HepG2 (cell line): Measurements from ENCODE around the gene GATM. TPM values are rescaled to one million over a fixed set of nuclear protein-coding genes. Genes with fewer than 3 reads are reported as not detected.

Experiments
- ATAC-seq: fragments of 200-7000 bp; cut with Tn5 transposase; 3 replicates; pipeline ENCODE4 v1.9.1; 2020; ENCODE audit warnings: mild to moderate bottlenecking, moderate library complexity
- BruUV-seq: library from RNA; stranded (reverse); fragments of 400-500 nt; replicated peaks from 2 replicates; lab custom pipeline; 2021; lab: Mats Ljungman, UMichigan
- CTCF ChIA-PET: fragments of 300-600 bp; formaldehyde crosslinking; extraction: SDS; loops from one replicate; lab custom pipeline; 2021; ENCODE audit warnings: low total read pairs, inconsistent platforms, low intra/inter-chr PET ratio; lab: Yijun Ruan, JAX
- POLR2A ChIA-PET: fragments of 350-600 bp; sonication (Branson Sonifier 250); formaldehyde crosslinking; loops from one replicate; lab custom pipeline; 2020; ENCODE audit warnings: antibody characterized with exemption, inconsistent platforms; lab: Yijun Ruan, JAX
- DNase-seq: peaks from one replicate; pipeline ENCODE4 v3.0.0-alpha.2; 2015; ENCODE audit warnings: low spot score
- FAIRE-seq: peaks from 3 replicates; lab custom pipeline; 2011; peaks lifted over from hg19 to GRCh38; lab: Jason Lieb, UNC
- H2AFZ ChIP-seq: one replicate; pipeline ENCODE4 v1.6.1; 2011; ENCODE audit warnings: low read length, inconsistent platforms
- H3K27ac ChIP-seq: fragments of 300-600 bp; 3 replicates; pipeline ENCODE4 v1.8.0; 2011; ENCODE audit warnings: mixed run types, mild to moderate bottlenecking, mixed read lengths, low read length, inconsistent platforms; ENCODE audit not compliant: insufficient read depth; ENCODE audit errors: extremely low read length
- H3K27me3 ChIP-seq, 2 experiments: fragments of 200-600 bp in 1 of 2; 2 replicates in 1 of 2; 3 replicates in 1 of 2; pipeline versions ENCODE4 v1.6.0 to v1.8.0; 2011; ENCODE audit warnings: low read length in 2 of 2, mild to moderate bottlenecking in 2 of 2, moderate library complexity in 2 of 2, inconsistent platforms in 1 of 2; ENCODE audit not compliant: insufficient read depth in 2 of 2, control insufficient read depth in 1 of 2
- H3K36me3 ChIP-seq, 2 experiments: fragments of 200-600 bp in 1 of 2; replicated peaks in 1 of 2; 2 replicates in 1 of 2; 3 replicates in 1 of 2; pipeline versions ENCODE4 v1.5.1 to v1.8.0; 2011; ENCODE audit warnings: low read length in 2 of 2, inconsistent platforms in 1 of 2; ENCODE audit not compliant: insufficient read depth in 2 of 2, control insufficient read depth in 1 of 2
- H3K4me1 ChIP-seq: 2 replicates; pipeline ENCODE4 v1.5.1; 2012; ENCODE audit warnings: low read length, inconsistent platforms; ENCODE audit not compliant: insufficient read depth
- H3K4me2 ChIP-seq: 2 replicates; pipeline ENCODE4 v1.6.0; 2011; ENCODE audit warnings: low read depth, low read length, inconsistent platforms
- H3K4me3 ChIP-seq, 3 experiments: fragments of 200-600 bp in 1 of 3; sonication (generic), shearing (Covaris generic) in 1 of 3; replicated peaks in 1 of 3; 2 replicates each; pipeline ENCODE4 v1.5.1; 2011 to 2016; ENCODE audit warnings: low read length in 3 of 3, inconsistent platforms in 2 of 3, low read depth in 2 of 3, mild to moderate bottlenecking in 2 of 3, control low read depth in 1 of 3, mixed read lengths in 1 of 3; ENCODE audit not compliant: insufficient read depth in 1 of 3
- H3K79me2 ChIP-seq: one replicate; pipeline ENCODE4 v1.6.1; 2011; ENCODE audit warnings: low read length, inconsistent platforms; ENCODE audit not compliant: insufficient read depth
- H3K9ac ChIP-seq: 2 replicates; pipeline ENCODE4 v1.6.0; 2011; ENCODE audit warnings: mild to moderate bottlenecking, low read depth, low read length, inconsistent platforms; ENCODE audit not compliant: insufficient read depth
- H3K9me3 ChIP-seq: 2 replicates; pipeline ENCODE4 v1.5.1; 2012; ENCODE audit warnings: mild to moderate bottlenecking, low read length
- H4K20me1 ChIP-seq: 2 replicates; pipeline ENCODE4 v1.6.0; 2011; ENCODE audit warnings: inconsistent platforms, mild to moderate bottlenecking, low read length, moderate library complexity; ENCODE audit not compliant: insufficient read depth
- ATF7 ChIP-seq, 2 experiments: fragments of 450-650 bp in 1 of 2; sonication (generic) in 1 of 2; formaldehyde crosslinking in 1 of 2; IDR thresholded peaks; 2 replicates each; pipeline versions ENCODE4 v1.4.0 to v1.6.1; 2016 to 2020; ENCODE audit warnings: antibody characterized with exemption in 1 of 2, mild to moderate bottlenecking in 1 of 2, missing genetic modification reagents in 1 of 2
- IRF9 ChIP-seq: sonication (generic); formaldehyde crosslinking; IDR thresholded peaks from 2 replicates; pipeline ENCODE4 v1.8.0; 2022; ENCODE audit warnings: missing genetic modification reagents, mild to moderate bottlenecking, borderline replicate concordance
- KDM5A ChIP-seq: fragments of 200-600 bp; sonication (generic); IDR thresholded peaks from 2 replicates; pipeline ENCODE4 v1.7.0; 2018; ENCODE audit warnings: antibody characterized with exemption, mild to moderate bottlenecking, low read length, borderline replicate concordance
- MED1 ChIP-seq: sonication (generic); formaldehyde crosslinking; IDR thresholded peaks from 2 replicates; pipeline ENCODE4 v1.4.0; 2020; ENCODE audit warnings: missing genetic modification reagents
- MED8 ChIP-seq: sonication (generic); formaldehyde crosslinking; IDR thresholded peaks from 2 replicates; pipeline ENCODE4 v1.8.1; 2023; ENCODE audit warnings: mild to moderate bottlenecking, missing genetic modification reagents; ENCODE audit not compliant: insufficient replicate concordance
- MYPOP ChIP-seq: sonication (generic); formaldehyde crosslinking; IDR thresholded peaks from 2 replicates; pipeline ENCODE4 v1.8.1; 2023; ENCODE audit warnings: mild to moderate bottlenecking, moderate library complexity, missing genetic modification reagents
- PBX3 ChIP-seq: sonication (generic); formaldehyde crosslinking; IDR thresholded peaks from 2 replicates; pipeline ENCODE4 v1.8.1; 2023; ENCODE audit warnings: missing genetic modification reagents, inconsistent platforms, borderline replicate concordance
- POGZ ChIP-seq: sonication (generic); formaldehyde crosslinking; IDR thresholded peaks from 2 replicates; pipeline ENCODE4 v1.4.0; 2020; ENCODE audit warnings: mild to moderate bottlenecking, missing genetic modification reagents
- SETDB1 ChIP-seq: sonication (generic); formaldehyde crosslinking; IDR thresholded peaks from 2 replicates; pipeline ENCODE4 v1.5.1; 2020; ENCODE audit warnings: missing genetic modification reagents, mild to moderate bottlenecking, borderline replicate concordance
- SMAD1 ChIP-seq: sonication (generic); formaldehyde crosslinking; IDR thresholded peaks from 2 replicates; pipeline ENCODE4 v1.4.0; 2020; ENCODE audit warnings: missing genetic modification reagents, low read depth, mild to moderate bottlenecking, borderline replicate concordance
- ZBTB10 ChIP-seq: sonication (generic); formaldehyde crosslinking; IDR thresholded peaks from 2 replicates; pipeline ENCODE4 v1.4.0; 2020; ENCODE audit warnings: missing genetic modification reagents, borderline replicate concordance
- ZNF615 ChIP-seq: sonication (generic); formaldehyde crosslinking; IDR thresholded peaks from 2 replicates; pipeline ENCODE4 v1.5.0; 2020; ENCODE audit warnings: mild to moderate bottlenecking, missing genetic modification reagents, borderline replicate concordance
- ZNF7 ChIP-seq: IDR thresholded peaks from 2 replicates; pipeline ENCODE4 v1.6.1; 2016; ENCODE audit warnings: missing biosample characterization, missing genetic modification reagents
- ZNF879 ChIP-seq: sonication (generic); formaldehyde crosslinking; IDR thresholded peaks from 2 replicates; pipeline ENCODE4 v1.8.1; 2023; ENCODE audit warnings: missing genetic modification reagents
- ZSCAN9 ChIP-seq: IDR thresholded peaks from 2 replicates; pipeline ENCODE4 v1.6.1; 2016; ENCODE audit warnings: borderline replicate concordance
- WGBS: methylation state at CpG from one replicate; pipeline ENCODE4 v1.1.6; 2017; ENCODE audit warnings: low lambda C conversion rate; 5-methylcytosine and 5-hydroxymethylcytosine counted together
- in situ Hi-C: cut with HindIII; loops from 2 replicates; pipeline ENCODE4 v1.10.0; 2017; ENCODE audit warnings: low pct_unique_long_range_greater_than_20kb; ENCODE audit not compliant: extremely low pct_ligation_motif_present
- intact Hi-C: fragments of 100-400 bp; cut with micrococcal nuclease; formaldehyde crosslinking; loops from one replicate; pipeline ENCODE4 v1.10.0; 2022; ENCODE audit not compliant: unreplicated experiment
- polyA plus RNA-seq, 8 experiments: library from polyadenylated mRNA; depleted of rRNA in 3 of 8; stranded (reverse) in 7 of 8; unstranded in 1 of 8; fragments of >200 nt; fragmentation: Illumina TruSeq in 4 of 8; extraction: Trizol in 4 of 8; gene quantifications; 2 replicates each; pipeline versions ENCODE4 v1.2.1 to v1.2.3, GENCODE V29; 2011 to 2016; ENCODE audit warnings: low read depth in 4 of 8, missing spikeins in 1 of 8, mixed read lengths in 1 of 8; ENCODE audit not compliant: insufficient read depth in 1 of 8
- total RNA-seq, 5 experiments: library from RNA; depleted of rRNA; stranded (reverse); fragments of >200 nt; fragmentation: Illumina TruSeq; extraction: Trizol; gene quantifications; 2 replicates each; pipeline ENCODE4 v1.2.3, GENCODE V29; 2016; ENCODE audit warnings: low read depth in 1 of 5

GATM gene
- total and polyA plus RNA-seq, 2 of the 13 experiments (the other 11 are each of a cell fraction or from before 2014, with no cell fraction given), result 2.1 to 16.8 TPM

GRCh38 chr15:45402162-45402954 is 24.0 kb upstream of the GATM start:
- Histone ChIP-seq H2AFZ (peak overlapping the region; percentile 48), H3K36me3 (peaks cover 6 to 9% of the 10 kb centered on the region in 2 experiments), H3K4me1 (peaks cover 58% of the 10 kb centered on the region), H3K9ac (peak overlapping the region; percentile 93), H3K4me3 (peak overlapping the region; percentile 92 to 99 (median 95)), H4K20me1 (peaks cover 14% of the 10 kb centered on the region), H3K4me2 (peak overlapping the region; percentile 80), H3K79me2 (peaks cover 52% of the 10 kb centered on the region), H3K27me3 (no peaks in the 10 kb centered on the region; a peak in 1 of 5 replicates), H3K27ac (peak overlapping the region; percentile 88), H3K9me3 (no peaks in the 10 kb centered on the region)
- in situ Hi-C loops, result loop anchor here (5.0 to 10.0 kb wide), 4 partner anchors 95 to 240 kb away; partner anchors contain the start of gene BLOC1S6
- intact Hi-C loops, result loop anchor here (1.0 to 5.0 kb wide), 4 partner anchors 68 to 240 kb away; partner anchors contain the start of gene BLOC1S6
- DNase-seq (peak; percentile 97), ATAC-seq (peak; percentile 94), FAIRE-seq (peak; percentile 99)
- TSS peak; percentile 33 for BruUV-seq
- POLR2A ChIA-PET, result interaction anchor here (0.7 to 2.6 kb wide), 31 partner anchors 9 to 240 kb away, joined by 3 to 27 read pairs (median 5); partner anchors contain the start of genes BLOC1S6 and SHF
- WGBS, result under 1% methylated on average over 32 of the region's 84 CpGs
- CTCF ChIA-PET, result interaction anchor here (0.7 kb wide), 1 partner anchor 95 kb away, joined by 4 read pairs; no protein-coding TSS in a partner anchor
- TF ChIP-seq SMAD1 (peak; percentile 70; the same call in 1 of the 2 replicates), IRF9 (peak; percentile 68; the same call in 1 of the 2 replicates), PBX3 (CRISPR knock-in tag) (peak; percentile 94; the same call in 1 of the 2 replicates), POGZ (peak; percentile 93), ZNF7 (0 out of 2 replicates have a peak, but pooled peaks have one; percentile 5), ZSCAN9 (peak; percentile 71; the same call in 1 of the 2 replicates), ZBTB10 (CRISPR knock-in tag) (no peak), MED8 (CRISPR knock-in tag) (peak; percentile 23), MYPOP (no peak), ZNF615 (CRISPR knock-in tag) (no peak), KDM5A (peak; percentile 90), MED1 (CRISPR knock-in tag) (peak; percentile 54), ZNF879 (CRISPR knock-in tag) (0 out of 2 replicates have a peak, but pooled peaks have one; percentile 35), ATF7 (IDR thresholded peaks at IDR 0.05) (no peak), ATF7 (CRISPR knock-in tag; IDR thresholded peaks at IDR 0.05) (0 out of 2 replicates have a peak, but pooled peaks have one; percentile 11), SETDB1 (no peak)
